Measurements from ENCODE around the gene MCFD2.
"Not testable (repeated sequence)": the region's sequence is repeated elsewhere in the genome, so short reads cannot be mapped to it uniquely, and the experiment has no call there.

MCFD2 gene

GRCh38 chr2:46937471-46937901 lies 21.9 kb upstream of the MCFD2 start:
- no peak for DNase-seq (ENCODE audit: low read depth in 2 of 2)

DNA sequence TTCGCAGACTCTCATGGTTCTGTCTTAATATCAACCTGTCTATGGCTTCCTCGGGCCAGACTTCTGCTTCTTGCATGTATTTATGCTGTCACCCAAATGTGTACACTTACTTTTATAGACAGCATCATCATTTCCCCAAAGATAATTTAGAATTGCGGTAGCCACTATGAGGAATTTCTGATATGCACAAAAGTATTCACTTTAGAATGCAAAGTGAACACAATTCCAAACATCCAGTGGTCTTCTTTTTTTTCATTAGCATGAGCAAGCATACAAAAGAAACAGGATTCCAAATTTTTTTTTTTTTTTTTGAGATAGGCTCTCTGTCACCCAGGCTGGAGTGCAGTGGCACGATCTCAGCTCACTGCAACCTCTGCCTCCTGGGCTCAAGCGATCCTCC lies 21.0 kb upstream of the MCFD2 start:
- no peak for DNase-seq (ENCODE audit: low read depth in 2 of 2)

- DNase-seq (ENCODE audit: low read depth in 2 of 2) = no peak
Measured at GRCh38 chr2:46935071-46935470, 19.5 kb upstream of the MCFD2 start.

GRCh38 chr2:46929612-46930011 lies 14.0 kb upstream of the MCFD2 start:
- DNase-seq (ENCODE audit: low read depth in 2 of 2) = no peak

DNA sequence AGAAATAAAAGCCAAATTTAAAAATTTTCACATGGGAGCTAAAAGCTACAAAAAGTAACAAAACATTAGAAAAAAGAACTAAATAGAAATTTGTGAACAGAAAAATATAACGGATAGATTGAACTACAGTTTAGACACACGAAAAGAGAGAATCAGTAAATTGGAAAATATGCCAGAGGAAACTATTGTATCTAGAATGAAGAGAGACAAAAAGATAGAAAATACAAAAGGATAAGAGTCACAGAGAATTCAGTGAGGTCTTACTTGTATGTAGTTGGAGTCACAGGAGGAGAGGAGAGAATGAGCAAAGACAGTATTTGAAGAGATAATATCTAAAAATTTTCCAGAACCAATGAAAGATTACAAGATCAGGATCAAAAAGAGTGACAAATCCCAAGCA lies 11.3 kb upstream of the MCFD2 start:
- DNase-seq (ENCODE audit: low read depth in 2 of 2) = no peak

DNA sequence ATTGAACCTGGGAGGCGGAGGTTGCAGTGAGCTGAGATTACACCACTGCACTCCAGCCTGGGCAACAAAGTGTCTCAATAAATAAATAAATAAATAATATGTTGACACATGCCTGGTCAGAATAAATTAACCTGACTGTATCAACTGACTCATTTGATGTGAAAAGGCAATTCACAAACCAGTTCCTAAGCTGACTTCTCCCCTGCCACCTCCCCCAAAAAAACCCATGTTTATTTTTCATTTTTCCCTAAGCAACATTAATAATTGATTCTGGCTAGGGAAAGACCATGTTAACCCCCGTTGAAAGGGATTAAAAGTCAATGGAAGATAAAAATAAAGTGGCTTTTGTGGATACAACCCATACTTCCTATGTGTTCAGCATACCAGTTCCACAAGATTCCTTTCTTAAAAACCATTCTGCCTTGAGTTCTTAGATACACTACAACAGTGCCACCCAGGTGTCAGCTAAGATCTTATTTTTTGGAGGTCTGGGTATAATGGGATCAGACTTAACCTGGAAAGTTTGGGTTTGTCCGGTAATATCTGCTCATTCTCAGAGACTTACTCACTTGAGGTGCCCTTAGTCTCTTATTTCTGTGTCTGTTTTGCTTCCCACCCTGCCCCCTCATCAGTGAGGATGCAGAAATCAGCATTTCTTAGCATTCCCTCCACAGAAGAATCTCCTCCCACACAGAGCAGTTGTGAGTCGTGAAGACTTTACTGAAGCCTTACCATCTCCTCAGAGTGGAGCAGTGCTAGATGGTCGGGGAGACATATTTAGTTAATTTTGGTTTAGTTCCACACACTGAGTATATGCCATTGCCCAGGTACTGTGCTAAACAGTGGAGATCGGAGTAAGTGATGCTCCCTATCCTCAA lies 10.1 kb upstream of the MCFD2 start:
- DNase-seq (ENCODE audit: low read depth in 2 of 2) = no peak

GRCh38 chr2:46924608-46925007 lies 9.0 kb upstream of the MCFD2 start:
- DNase-seq (ENCODE audit: low read depth in 2 of 2) = no peak

DNA sequence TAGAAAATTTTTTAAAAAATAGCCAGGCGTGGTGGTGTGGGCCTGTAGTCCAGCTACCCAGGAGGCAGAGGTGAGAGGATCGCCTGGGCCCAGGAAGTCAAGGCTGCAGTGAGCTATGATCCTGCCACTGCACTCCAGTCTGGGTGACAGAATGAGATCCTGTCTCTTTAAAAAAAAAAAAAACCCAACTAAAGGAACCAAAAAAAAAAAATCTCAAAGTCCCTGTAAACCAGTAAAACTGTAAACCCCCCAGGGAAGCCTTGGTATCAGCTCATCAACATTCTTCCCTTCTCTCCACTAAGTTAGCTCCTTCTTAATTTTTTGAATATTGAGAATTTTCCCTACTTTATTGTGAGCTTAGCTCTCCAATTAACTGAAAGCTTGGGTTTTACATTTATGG lies 8.4 kb upstream of the MCFD2 start:
- no peak for DNase-seq (ENCODE audit: low read depth in 2 of 2)

- DNase-seq (ENCODE audit: low read depth in 2 of 2) = no peak
Measured at GRCh38 chr2:46923041-46923528, 7.5 kb upstream of the MCFD2 start.

GRCh38 chr2:46922606-46923005 lies 7.0 kb upstream of the MCFD2 start:
- no peak for DNase-seq (ENCODE audit: low read depth in 2 of 2)

GRCh38 chr2:46921676-46922448 lies 6.3 kb upstream of the MCFD2 start:
- no peak for DNase-seq (ENCODE audit: low read depth in 2 of 2)

DNA sequence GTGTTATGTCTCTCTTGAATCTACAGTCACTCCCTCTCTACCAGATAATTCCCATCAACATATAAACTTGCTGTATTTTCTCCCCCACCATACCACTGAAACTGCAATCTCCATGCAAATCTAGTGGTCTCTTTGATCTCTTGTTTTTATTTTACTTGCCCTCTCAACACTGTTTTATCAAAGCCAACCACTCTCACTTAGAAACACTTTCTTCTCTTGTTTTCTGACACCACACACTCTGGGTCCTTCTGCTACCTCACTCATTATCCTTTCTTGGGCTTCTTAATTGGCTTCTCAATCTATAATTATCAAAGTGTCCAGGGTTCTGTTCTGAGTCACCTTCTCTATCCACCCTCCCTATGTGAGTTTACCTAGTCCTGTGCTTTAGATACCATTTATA lies 2.0 kb upstream of the MCFD2 start:
- no peak for DNase-seq (ENCODE audit: low read depth in 2 of 2)

GRCh38 chr2:46915811-46916630 lies 415 bp upstream of the MCFD2 start:
- DNase-seq (ENCODE audit: low read depth in 2 of 2) = peak; percentile 66 to 68

- no peak for DNase-seq (ENCODE audit: low read depth in 2 of 2)
Measured at GRCh38 chr2:46914578-46915230, 902 bp downstream of the MCFD2 start.

- no peak for DNase-seq (ENCODE audit: low read depth in 2 of 2)
Measured at GRCh38 chr2:46913471-46914381, 1.9 kb downstream of the MCFD2 start.

- DNase-seq (ENCODE audit: low read depth in 2 of 2) = peak in 1 of 2 donors; percentile 7
Measured at GRCh38 chr2:46909771-46910419, 5.7 kb downstream of the MCFD2 start.

DNA sequence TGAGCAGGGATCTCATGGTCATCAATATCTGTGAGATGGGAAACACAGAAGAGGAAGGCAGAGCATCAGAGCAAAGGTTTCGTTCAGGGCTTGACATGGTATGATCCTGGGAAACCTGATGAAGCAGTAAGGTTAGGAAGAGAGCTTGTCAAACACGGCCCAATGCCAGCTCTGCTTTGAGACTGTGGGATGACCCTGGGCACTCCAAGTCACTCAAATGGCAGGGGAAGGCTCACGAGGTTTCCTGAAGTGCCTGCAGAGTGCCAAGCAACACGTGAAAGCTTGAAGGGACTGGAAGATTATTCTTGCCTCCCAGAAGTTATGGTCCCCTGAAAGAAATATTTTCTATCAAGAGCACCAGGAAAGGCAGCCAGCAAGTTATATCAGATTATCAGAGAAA lies 6.5 kb downstream of the MCFD2 start:
- no peak for DNase-seq (ENCODE audit: low read depth in 2 of 2)

GRCh38 chr2:46904908-46905678 lies 10.5 kb downstream of the MCFD2 start:
- DNase-seq (ENCODE audit: low read depth in 2 of 2) = not testable (repeated sequence)

GRCh38 chr2:46902980-46903379 lies 12.6 kb downstream of the MCFD2 start:
- not testable (repeated sequence) for DNase-seq (ENCODE audit: low read depth in 2 of 2)

All from stimulated activated CD4-positive, alpha-beta T cell treated with anti-CD3 and anti-CD28 coated beads, Interleukin-1b, Interleukin-23, amount 100 ng/mL, for 4 hours (primary cell).